ENCODE measurements around the gene PDS5A.

GRCh38 chr4:39975488-39976089, 2.1 kb downstream of the PDS5A start:
- no peak for TF ChIP-seq CTCF (IDR thresholded peaks at IDR 0.05; ENCODE audit: low read depth, low read length)
- no peak for TF ChIP-seq EZH2phosphoT487 (IDR thresholded peaks at IDR 0.05; ENCODE audit: low read depth)
